ENCODE measurements around the gene CD22.

The CD22 gene

DNA sequence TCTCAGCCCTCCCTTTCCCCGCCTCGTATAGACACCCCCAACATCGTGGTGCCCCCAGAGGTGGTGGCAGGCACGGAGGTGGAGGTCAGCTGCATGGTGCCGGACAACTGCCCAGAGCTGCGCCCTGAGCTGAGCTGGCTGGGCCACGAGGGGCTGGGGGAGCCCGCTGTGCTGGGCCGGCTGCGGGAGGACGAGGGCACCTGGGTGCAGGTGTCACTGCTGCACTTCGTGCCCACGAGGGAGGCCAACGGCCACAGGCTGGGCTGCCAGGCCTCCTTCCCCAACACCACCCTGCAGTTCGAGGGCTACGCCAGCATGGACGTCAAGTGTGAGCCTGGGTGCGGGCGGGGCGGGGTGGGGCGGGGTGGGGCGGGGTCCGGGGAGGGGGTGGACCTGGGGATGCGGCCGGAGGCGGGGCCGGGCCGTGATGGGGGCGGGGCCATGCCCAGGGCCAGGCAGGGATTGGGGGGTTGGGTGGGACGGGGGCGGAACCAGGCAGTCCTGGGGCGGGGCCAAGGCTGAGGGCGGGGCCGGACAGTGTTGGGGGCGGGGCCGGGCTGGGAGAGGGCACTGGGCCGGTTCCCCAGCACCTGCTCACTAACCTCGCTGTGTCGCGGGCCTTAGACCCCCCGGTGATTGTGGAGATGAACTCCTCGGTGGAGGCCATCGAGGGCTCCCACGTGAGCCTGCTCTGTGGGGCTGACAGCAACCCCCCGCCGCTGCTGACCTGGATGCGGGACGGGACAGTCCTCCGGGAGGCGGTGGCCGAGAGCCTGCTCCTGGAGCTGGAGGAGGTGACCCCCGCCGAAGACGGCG, 29.3 kb upstream of the CD22 start:
- no peak for DNase-seq (ENCODE audit: low read depth, low spot score)
- ChIA-PET POLR2A (no interaction called here), CTCF (no interaction called here)
- H3K4me3 ChIP-seq (ENCODE audit: low read depth, low read length) = no peak overlapping the region
- TF ChIP-seq, protein P1, sequence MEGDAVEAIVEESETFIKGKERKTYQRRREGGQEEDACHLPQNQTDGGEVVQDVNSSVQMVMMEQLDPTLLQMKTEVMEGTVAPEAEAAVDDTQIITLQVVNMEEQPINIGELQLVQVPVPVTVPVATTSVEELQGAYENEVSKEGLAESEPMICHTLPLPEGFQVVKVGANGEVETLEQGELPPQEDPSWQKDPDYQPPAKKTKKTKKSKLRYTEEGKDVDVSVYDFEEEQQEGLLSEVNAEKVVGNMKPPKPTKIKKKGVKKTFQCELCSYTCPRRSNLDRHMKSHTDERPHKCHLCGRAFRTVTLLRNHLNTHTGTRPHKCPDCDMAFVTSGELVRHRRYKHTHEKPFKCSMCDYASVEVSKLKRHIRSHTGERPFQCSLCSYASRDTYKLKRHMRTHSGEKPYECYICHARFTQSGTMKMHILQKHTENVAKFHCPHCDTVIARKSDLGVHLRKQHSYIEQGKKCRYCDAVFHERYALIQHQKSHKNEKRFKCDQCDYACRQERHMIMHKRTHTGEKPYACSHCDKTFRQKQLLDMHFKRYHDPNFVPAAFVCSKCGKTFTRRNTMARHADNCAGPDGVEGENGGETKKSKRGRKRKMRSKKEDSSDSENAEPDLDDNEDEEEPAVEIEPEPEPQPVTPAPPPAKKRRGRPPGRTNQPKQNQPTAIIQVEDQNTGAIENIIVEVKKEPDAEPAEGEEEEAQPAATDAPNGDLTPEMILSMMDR (IDR thresholded peaks at IDR 0.05; ENCODE audit: insufficient read depth, low read length, missing control alignments) = no peak

DNA sequence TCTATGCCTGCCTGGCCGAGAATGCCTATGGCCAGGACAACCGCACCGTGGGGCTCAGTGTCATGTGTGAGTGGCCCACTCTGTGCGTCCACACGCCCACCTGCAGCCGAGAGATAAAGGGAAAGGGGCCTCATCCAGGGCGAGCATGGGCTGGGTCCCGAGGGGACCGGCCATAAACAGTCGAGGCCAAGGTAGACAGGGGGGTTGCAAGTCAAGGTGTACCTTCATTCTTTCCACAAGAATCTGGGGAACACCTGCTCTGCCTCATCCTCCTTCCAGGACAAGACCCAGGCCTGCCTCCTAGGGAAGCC, 28.7 kb upstream of the CD22 start:
- no peak for DNase-seq (ENCODE audit: low read depth, low spot score)
- TF ChIP-seq, protein P1 (IDR thresholded peaks at IDR 0.05; ENCODE audit: insufficient read depth, low read length, missing control alignments) = no peak
- ChIA-PET CTCF (no interaction called here), POLR2A (no interaction called here)
- H3K4me3 ChIP-seq (ENCODE audit: low read depth, low read length) = no peak overlapping the region

DNA sequence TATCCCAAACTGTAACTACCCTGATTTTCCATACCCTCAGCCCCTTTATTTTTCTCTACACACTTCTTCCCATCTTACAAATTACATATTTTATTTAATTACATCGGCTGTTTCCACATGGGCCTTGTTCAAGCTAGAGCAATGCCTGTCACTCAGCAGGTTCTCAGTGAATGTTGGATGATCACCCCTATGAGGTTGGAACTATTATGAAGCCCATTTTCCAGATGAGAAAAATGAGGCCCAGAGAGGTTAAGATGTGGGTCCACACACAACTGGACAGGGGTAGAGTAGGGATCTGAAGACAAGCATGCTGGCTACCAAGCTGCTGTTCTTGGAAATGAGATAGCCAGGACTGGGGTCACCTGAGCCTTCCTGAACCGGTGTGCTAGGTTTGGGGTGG, 27.0 kb upstream of the CD22 start:
- ChIA-PET POLR2A (no interaction called here), CTCF (no interaction called here)
- no peak for DNase-seq (ENCODE audit: low read depth, low spot score)
- TF ChIP-seq, protein P1 (IDR thresholded peaks at IDR 0.05; ENCODE audit: insufficient read depth, low read length, missing control alignments) = no peak
- no peak overlapping the region for H3K4me3 ChIP-seq (ENCODE audit: low read depth, low read length)

DNA sequence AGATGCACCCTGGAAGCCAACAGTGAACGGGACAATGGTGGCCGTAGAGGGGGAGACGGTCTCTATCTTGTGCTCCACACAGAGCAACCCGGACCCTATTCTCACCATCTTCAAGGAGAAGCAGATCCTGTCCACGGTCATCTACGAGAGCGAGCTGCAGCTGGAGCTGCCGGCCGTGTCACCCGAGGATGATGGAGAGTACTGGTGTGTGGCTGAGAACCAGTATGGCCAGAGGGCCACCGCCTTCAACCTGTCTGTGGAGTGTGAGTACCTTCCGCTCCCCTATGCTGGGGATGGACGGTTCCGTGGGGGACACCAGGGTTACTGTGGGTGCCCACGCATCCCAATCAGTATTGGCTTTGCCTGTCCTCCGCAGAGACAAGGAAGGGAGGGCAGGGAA, 26.5 kb upstream of the CD22 start:
- CTCF ChIA-PET = no interaction called here
- no peak overlapping the region for H3K4me3 ChIP-seq (ENCODE audit: low read depth, low read length)
- DNase-seq (ENCODE audit: low read depth, low spot score) = no peak
- POLR2A ChIA-PET = no interaction called here
- TF ChIP-seq, protein P1 (IDR thresholded peaks at IDR 0.05; ENCODE audit: insufficient read depth, low read length, missing control alignments) = no peak

DNA sequence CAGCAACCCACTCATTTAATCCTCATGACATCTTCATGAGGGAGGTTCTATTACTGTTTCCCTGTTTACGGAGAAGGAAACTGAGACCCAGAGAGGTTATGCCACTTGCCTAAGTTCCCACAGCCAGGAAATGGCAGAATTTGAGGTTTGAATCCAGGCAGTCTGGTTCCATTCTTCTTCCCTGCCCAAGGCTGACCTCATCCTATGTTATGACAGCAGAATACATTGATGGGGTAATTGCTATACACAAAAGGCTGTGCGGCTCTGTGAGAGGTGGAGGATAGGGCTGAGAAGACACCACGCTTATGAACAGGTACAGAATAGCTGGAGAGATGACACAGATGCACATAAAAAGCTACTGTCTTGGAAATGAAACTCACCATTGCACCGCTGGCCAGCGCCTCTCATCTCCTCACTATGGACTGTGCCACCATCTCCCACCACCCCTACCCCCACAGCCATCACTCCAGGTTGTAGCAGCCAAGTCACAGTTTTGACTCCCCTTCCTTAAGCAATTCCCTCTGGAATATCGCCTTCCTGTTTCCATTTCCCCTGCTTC, 25.6 kb upstream of the CD22 start:
- ChIA-PET CTCF (no interaction called here), POLR2A (no interaction called here)
- no peak for DNase-seq (ENCODE audit: low read depth, low spot score)
- no peak overlapping the region for H3K4me3 ChIP-seq (ENCODE audit: low read depth, low read length)
- TF ChIP-seq, protein P1 (IDR thresholded peaks at IDR 0.05; ENCODE audit: insufficient read depth, low read length, missing control alignments) = no peak

DNA sequence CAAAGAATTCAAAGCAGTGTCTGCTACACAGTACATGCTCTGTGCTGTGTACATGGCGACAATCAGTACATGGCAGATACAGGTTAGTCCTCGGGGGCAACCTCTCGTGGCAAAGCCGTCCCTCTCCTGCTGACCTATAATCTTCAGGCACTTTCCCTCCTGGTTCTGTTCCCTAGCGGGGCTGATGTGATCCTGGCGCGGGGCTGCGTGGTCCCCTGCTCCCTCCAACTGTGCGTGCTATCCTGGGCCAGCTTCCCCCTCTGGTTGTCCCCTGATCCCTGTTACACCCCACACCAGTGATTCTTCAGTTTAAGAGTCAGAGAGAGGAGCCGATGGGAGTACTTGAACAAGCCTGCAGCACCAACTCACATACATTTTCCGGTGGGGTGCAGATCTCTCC, 25.0 kb upstream of the CD22 start:
- POLR2A ChIA-PET = no interaction called here
- DNase-seq (ENCODE audit: low read depth, low spot score) = no peak
- CTCF ChIA-PET = no interaction called here
- no peak overlapping the region for H3K4me3 ChIP-seq (ENCODE audit: low read depth, low read length)
- TF ChIP-seq, protein P1 (IDR thresholded peaks at IDR 0.05; ENCODE audit: insufficient read depth, low read length, missing control alignments) = no peak

Data from AG04449 (cell line).